DND-41 (cell line): ENCODE results near the gene TP53BP1.

Experiments used
- ATAC-seq: fragments of 200-7000 bp; cut with Tn5 transposase; 3 replicates; pipeline ENCODE4 v1.9.1; 2021; ENCODE audit warnings: low read depth; ENCODE audit not compliant: insufficient read depth
- DNase-seq: peaks from one replicate; pipeline ENCODE4 v3.0.0-alpha.2; 2020
- H2AFZ ChIP-seq: 2 replicates; pipeline ENCODE4 v1.6.0; 2012; ENCODE audit warnings: low read depth, low read length
- H3K27ac ChIP-seq: 2 replicates; pipeline ENCODE4 v1.5.1; 2012; ENCODE audit warnings: low read length, inconsistent platforms
- H3K27me3 ChIP-seq: fragments of 200-600 bp; sonication (generic); 2 replicates; pipeline ENCODE4 v1.6.0; 2012; ENCODE audit warnings: low read length, mild to moderate bottlenecking, inconsistent platforms; ENCODE audit not compliant: insufficient read depth, poor library complexity
- H3K36me3 ChIP-seq: 2 replicates; pipeline ENCODE4 v1.5.1; 2012; ENCODE audit warnings: low read length, inconsistent platforms; ENCODE audit not compliant: insufficient read depth
- H3K4me1 ChIP-seq: 2 replicates; pipeline ENCODE4 v1.5.1; 2012; ENCODE audit warnings: mild to moderate bottlenecking, low read length; ENCODE audit not compliant: insufficient read depth
- H3K4me2 ChIP-seq: 2 replicates; pipeline ENCODE4 v1.6.0; 2012; ENCODE audit warnings: mild to moderate bottlenecking, moderate library complexity, low read length, inconsistent platforms; ENCODE audit not compliant: insufficient read depth
- H3K4me3 ChIP-seq, 2 experiments: fragments of 200-600 bp in 1 of 2; shearing (Covaris generic) in 1 of 2; 2 replicates each; pipeline ENCODE4 v1.5.1; 2012 to 2016; ENCODE audit warnings: inconsistent platforms in 2 of 2, low read length in 2 of 2, mild to moderate bottlenecking in 2 of 2, low read depth in 1 of 2, moderate library complexity in 1 of 2
- H3K79me2 ChIP-seq: 2 replicates; pipeline ENCODE4 v1.6.0; 2012; ENCODE audit warnings: low read length, inconsistent platforms; ENCODE audit not compliant: insufficient read depth
- H3K9ac ChIP-seq: 2 replicates; pipeline ENCODE4 v1.6.0; 2012; ENCODE audit warnings: low read depth, mild to moderate bottlenecking, inconsistent platforms, low read length, moderate library complexity
- H3K9me3 ChIP-seq: 2 replicates; pipeline ENCODE4 v1.5.1; 2012; ENCODE audit warnings: low read length, moderate library complexity, mild to moderate bottlenecking, inconsistent platforms; ENCODE audit not compliant: insufficient read depth, severe bottlenecking
- H4K20me1 ChIP-seq: 2 replicates; pipeline ENCODE4 v1.6.0; 2012; ENCODE audit warnings: low read length; ENCODE audit not compliant: insufficient read depth
- CTCF ChIP-seq: IDR thresholded peaks from 2 replicates; pipeline ENCODE4 v1.5.1; 2012; ENCODE audit warnings: borderline replicate concordance, low read length, moderate library complexity, mild to moderate bottlenecking; ENCODE audit not compliant: poor library complexity, severe bottlenecking; ENCODE audit errors: extremely low read depth
- EZH2 ChIP-seq: IDR thresholded peaks from 3 replicates; pipeline ENCODE4 v1.6.1; 2012; ENCODE audit warnings: borderline replicate concordance, low read depth, mild to moderate bottlenecking, moderate library complexity, low read length, inconsistent platforms; ENCODE audit not compliant: severe bottlenecking

TP53BP1 gene, protein sequence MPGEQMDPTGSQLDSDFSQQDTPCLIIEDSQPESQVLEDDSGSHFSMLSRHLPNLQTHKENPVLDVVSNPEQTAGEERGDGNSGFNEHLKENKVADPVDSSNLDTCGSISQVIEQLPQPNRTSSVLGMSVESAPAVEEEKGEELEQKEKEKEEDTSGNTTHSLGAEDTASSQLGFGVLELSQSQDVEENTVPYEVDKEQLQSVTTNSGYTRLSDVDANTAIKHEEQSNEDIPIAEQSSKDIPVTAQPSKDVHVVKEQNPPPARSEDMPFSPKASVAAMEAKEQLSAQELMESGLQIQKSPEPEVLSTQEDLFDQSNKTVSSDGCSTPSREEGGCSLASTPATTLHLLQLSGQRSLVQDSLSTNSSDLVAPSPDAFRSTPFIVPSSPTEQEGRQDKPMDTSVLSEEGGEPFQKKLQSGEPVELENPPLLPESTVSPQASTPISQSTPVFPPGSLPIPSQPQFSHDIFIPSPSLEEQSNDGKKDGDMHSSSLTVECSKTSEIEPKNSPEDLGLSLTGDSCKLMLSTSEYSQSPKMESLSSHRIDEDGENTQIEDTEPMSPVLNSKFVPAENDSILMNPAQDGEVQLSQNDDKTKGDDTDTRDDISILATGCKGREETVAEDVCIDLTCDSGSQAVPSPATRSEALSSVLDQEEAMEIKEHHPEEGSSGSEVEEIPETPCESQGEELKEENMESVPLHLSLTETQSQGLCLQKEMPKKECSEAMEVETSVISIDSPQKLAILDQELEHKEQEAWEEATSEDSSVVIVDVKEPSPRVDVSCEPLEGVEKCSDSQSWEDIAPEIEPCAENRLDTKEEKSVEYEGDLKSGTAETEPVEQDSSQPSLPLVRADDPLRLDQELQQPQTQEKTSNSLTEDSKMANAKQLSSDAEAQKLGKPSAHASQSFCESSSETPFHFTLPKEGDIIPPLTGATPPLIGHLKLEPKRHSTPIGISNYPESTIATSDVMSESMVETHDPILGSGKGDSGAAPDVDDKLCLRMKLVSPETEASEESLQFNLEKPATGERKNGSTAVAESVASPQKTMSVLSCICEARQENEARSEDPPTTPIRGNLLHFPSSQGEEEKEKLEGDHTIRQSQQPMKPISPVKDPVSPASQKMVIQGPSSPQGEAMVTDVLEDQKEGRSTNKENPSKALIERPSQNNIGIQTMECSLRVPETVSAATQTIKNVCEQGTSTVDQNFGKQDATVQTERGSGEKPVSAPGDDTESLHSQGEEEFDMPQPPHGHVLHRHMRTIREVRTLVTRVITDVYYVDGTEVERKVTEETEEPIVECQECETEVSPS (N-terminal part only)

DNA sequence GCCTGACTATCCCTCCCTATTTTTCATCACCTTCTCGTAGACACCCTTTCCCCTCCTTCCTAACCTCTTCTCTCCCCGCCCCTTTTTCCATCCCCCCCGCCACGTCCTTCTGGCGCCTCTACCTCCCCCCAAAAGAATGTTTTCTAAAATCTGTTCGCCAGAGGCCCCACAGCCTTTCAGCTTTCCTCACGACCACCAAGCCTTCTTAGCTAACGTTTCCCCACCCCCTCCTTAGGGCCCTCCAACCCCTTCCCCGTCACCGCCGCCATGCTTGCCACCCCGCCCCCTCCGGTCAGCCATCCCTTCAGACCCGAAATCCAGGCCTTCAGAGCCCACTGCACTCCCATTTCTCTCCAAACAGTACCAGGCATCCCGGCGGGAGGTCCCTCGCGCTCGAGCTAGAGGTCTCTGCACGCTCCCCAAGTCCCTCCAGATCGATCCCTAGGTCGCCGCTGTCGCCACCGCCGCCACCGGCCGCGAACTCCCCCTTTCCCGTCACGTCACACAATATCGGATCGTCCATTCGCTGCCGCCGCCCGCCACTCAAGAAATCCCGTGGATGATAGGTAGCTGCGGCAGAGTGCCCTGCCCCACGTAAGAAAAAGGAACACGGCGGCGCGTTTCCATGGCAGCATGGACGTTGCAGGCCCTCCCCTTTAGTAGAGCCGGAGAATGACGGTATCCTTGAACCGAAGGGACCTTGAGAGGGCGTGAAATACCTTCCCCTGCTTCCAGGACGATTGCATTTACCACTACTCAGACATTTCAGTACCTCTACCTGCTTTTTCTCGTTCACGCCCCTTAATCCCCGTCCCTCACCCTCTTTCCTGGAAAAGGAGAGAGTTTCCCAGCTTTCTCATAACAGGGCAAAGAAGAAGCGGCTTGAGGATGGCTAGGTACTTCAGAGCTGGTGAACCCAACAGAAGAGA is at the start of gene TP53BP1:
Gene TP53BP1 (minus strand): TSS at position 484 of the 929 bp plus-strand sequence. CDS start 113 bp downstream, at position 371.
- Histone ChIP-seq H3K36me3 (peaks cover 28% of the 10 kb centered on the region), H2AFZ (peak within 1 kb of the TSS; percentile 92), H3K79me2 (peaks cover 15% of the 10 kb centered on the region), H4K20me1 (no peaks in the 10 kb centered on the region), H3K4me1 (peaks cover 31% of the 10 kb centered on the region), H3K9me3 (no peaks in the 10 kb centered on the region), H3K4me3 (peak within 1 kb of the TSS; percentile 83 to 91; a peak in 3 of 4 replicates), H3K9ac (peak within 1 kb of the TSS; percentile 64), H3K4me2 (peak within 1 kb of the TSS; percentile 88), H3K27ac (peak within 1 kb of the TSS; percentile 82), H3K27me3 (no peaks in the 10 kb centered on the region)
- ATAC-seq (peak; percentile 99), DNase-seq (peak; percentile 92)
- TF ChIP-seq CTCF (peak; percentile 3), EZH2 (no peak)

GRCh38 chr15:43541785-43542184 is 48.8 kb upstream of the TP53BP1 start:
- Histone ChIP-seq H3K79me2 (no peaks in the 10 kb centered on the region), H3K9ac (no peak overlapping the region), H3K36me3 (no peaks in the 10 kb centered on the region), H3K9me3 (no peaks in the 10 kb centered on the region), H3K4me2 (no peak overlapping the region), H3K4me3 (no peak overlapping the region), H3K27me3 (no peaks in the 10 kb centered on the region), H2AFZ (no peak overlapping the region), H4K20me1 (no peaks in the 10 kb centered on the region), H3K27ac (0 out of 2 replicates have a peak overlapping the region, but pooled peaks have one; percentile 4), H3K4me1 (0 out of 2 replicates have a peak, but pooled peaks cover 2% of the 10 kb centered on the region)
- TF ChIP-seq CTCF (no peak), EZH2 (no peak)
- no peak for DNase-seq
- no peak for ATAC-seq

GRCh38 chr15:43538091-43538490 is 45.1 kb upstream of the TP53BP1 start:
- no peak for DNase-seq
- no peak for ATAC-seq
- H3K27ac ChIP-seq, result no peak overlapping the region
- H3K4me3 ChIP-seq, result no peak overlapping the region
- 0 out of 2 replicates have a peak, but pooled peaks cover 2% of the 10 kb centered on the region for H3K4me1 ChIP-seq
- H3K36me3 ChIP-seq, result peaks cover 9% of the 10 kb centered on the region; the same call in 1 of the 2 replicates
- no peaks in the 10 kb centered on the region for H3K9me3 ChIP-seq
- TF ChIP-seq CTCF (no peak), EZH2 (no peak)
- H3K4me2 ChIP-seq, result no peak overlapping the region
- H4K20me1 ChIP-seq, result no peaks in the 10 kb centered on the region
- no peaks in the 10 kb centered on the region for H3K79me2 ChIP-seq
- H3K27me3 ChIP-seq, result no peaks in the 10 kb centered on the region
- no peak overlapping the region for H3K9ac ChIP-seq
- H2AFZ ChIP-seq, result no peak overlapping the region
